Epithelial cell of esophagus (primary cell): ENCODE data around the gene RNASEH2A.

Experiments
- DNase-seq: peaks from one replicate; pipeline ENCODE4 v3.0.0; 2010; ENCODE audit warnings: low read depth
- H3K4me3 ChIP-seq: 2 replicates; pipeline ENCODE4 v1.5.1; 2011; ENCODE audit warnings: mild to moderate bottlenecking, low read length, control low read depth
- CTCF ChIP-seq: IDR thresholded peaks from 2 replicates; pipeline ENCODE4 v1.5.1; 2011; ENCODE audit warnings: low read depth, mild to moderate bottlenecking, low read length, control low read depth, inconsistent platforms; ENCODE audit not compliant: insufficient read depth; ENCODE audit errors: missing control alignments

RNASEH2A gene

DNA sequence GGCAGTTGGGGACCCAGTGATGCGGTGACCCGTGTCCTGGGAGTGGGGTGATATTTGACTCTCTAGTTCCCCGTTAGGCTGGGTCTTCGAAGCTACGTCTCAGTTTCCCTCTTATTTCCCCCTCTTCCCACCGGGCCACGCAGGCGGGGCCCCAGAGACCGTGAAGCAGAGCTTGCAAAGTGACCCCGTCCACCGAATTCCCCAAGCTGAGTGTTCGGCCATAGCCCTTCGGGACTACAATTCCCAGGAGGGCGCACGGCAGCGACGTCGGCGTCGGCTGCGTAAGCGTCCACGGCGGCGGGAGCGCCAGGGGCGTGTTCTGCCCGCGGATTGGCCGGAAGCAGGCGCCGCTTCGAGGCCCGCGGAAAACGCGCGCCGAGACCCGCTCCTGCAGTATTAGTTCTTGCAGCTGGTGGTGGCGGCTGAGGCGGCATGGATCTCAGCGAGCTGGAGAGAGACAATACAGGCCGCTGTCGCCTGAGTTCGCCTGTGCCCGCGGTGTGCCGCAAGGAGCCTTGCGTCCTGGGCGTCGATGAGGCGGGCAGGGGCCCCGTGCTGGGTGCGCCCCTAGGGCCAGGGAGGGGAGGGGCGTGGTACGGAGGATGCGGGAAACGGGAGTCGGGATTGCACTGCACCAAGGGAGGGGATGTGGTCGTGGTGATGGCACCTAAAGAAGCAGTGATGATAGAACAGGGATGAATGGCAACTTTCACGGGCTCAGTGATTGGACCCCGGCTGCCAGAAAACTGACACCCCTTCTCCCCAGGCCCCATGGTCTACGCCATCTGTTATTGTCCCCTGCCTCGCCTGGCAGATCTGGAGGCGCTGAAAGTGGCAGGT lies at the start of gene RNASEH2A:
RNASEH2A (plus strand) TSS at position 343 of the 840 bp plus-strand sequence; CDS start at position 433, 90 bp downstream.
- peak within 1 kb of the TSS; percentile 78 for H3K4me3 ChIP-seq
- peak; percentile 94 for DNase-seq
- no peak for TF ChIP-seq CTCF

DNA sequence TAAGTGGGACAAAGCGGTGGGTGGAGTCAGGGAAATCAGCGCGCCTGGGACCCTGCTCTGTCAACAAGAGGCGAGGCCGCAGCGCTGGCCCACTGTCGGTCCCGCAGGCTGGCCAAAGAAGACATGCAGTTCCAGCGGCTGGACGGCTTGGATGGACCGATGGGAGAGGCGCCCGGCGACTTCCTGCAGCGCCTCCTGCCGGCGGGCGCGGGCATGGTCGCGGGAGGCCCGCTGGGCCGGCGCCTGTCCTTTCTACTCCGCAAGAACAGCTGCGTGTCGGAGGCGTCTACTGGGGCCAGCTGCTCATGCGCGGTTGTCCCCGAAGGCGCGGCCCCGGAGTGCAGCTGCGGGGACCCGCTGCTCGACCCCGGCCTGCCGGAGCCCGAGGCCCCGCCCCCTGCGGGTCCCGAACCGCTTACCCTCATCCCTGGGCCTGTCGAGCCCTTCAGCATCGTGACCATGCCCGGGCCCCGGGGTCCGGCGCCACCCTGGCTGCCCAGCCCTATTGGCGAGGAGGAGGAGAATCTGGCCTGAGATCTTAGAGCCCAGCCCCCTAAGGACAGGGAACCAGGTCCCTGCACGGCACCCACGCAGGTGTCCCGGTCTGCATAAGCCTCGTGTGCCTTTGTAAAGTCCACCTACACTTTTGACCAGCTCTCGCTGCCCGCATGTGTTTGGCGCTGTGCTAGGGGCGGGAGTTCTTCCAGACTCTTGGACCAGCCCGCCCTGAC lies 48.7 kb upstream of the RNASEH2A start:
- peak overlapping the region; percentile 25 for H3K4me3 ChIP-seq
- TF ChIP-seq CTCF: peak; percentile 56
- DNase-seq: peak; percentile 65

GRCh38 chr19:12759686-12760085 lies 46.7 kb upstream of the RNASEH2A start:
- TF ChIP-seq CTCF: no peak
- no peak for DNase-seq

DNA sequence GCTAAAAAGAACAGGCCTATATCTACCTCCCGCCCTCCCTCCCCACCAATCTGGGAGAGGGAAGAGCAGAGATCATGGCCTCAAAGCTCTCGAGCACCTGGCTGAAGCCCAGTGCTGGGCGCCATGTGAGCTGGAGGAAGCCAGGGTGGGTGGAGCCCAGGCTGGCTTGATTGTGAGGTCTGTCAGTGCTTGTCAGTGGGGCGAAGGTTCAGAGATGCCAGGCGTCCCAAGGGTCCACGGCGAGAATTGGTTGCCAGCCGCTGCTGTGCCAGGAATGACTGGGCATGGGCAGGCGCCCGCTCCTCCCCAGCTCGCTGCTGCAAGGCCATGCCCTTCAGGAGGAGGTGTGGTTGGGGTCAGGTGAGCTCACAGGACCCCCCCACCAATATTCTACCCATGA lies 43.3 kb upstream of the RNASEH2A start:
- H3K4me3 ChIP-seq: no peak overlapping the region
- DNase-seq: no peak
- TF ChIP-seq CTCF: no peak

More at GRCh38 chr19:12759686-12760085, 46.7 kb upstream of the RNASEH2A start:
- no peak overlapping the region for H3K4me3 ChIP-seq

DNA sequence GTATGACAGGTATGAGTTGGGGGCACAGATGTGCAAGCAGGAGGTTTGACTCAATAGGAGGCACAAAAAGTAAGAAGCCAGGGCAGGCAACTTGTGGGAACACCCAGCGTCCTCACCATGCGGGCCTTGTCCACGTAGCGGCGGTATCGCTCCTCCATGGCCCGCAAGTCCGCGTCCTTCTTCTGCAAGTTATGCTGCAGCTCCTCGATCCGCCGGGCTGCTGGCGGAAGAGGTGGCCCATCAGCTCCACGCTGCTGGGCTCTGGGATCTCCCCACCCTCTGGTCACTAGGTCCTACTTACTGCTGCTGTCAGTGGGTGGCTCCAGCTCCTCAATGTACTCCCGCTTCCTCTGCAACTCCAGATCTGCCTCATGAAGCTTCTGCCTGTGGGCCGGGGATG lies 41.7 kb upstream of the RNASEH2A start:
- H3K4me3 ChIP-seq: no peak overlapping the region
- no peak for DNase-seq
- no peak for TF ChIP-seq CTCF

GRCh38 chr19:12766051-12766521 lies 40.3 kb upstream of the RNASEH2A start:
- TF ChIP-seq CTCF: peak; percentile 52

More at GRCh38 chr19:12766051-12766521, 40.3 kb upstream of the RNASEH2A start:
- DNase-seq: peak; percentile 76
- H3K4me3 ChIP-seq: peak overlapping the region; percentile 36
